Natural killer cell (primary cell): ENCODE data around the gene TMEM169. TPM values are rescaled to one million over a fixed set of nuclear protein-coding genes. Genes with fewer than 3 reads are reported as not detected.

ENCODE experiments used
- ATAC-seq, 3 donors: fragments of 150-1000 bp in 2 of 3; fragments of 200-7000 bp in 1 of 3; cut with Tn5 transposase; 1 replicate in 1 of 3; 2 replicates in 2 of 3; pipeline ENCODE4 v1.10.0; 2021; ENCODE audit warnings: mild to moderate bottlenecking in 2 of 3, moderate library complexity in 2 of 3
- DNase-seq, 2 donors: peaks; one replicate each; pipeline versions ENCODE4 v3.0.0 to v3.0.0-alpha.2; 2013 to 2021; ENCODE audit warnings: mixed read lengths in 1 of 2
- H3K27ac ChIP-seq: one replicate; pipeline ENCODE4 v1.5.1; 2013; ENCODE audit warnings: mild to moderate bottlenecking, low read length
- H3K27me3 ChIP-seq: one replicate; pipeline ENCODE4 v1.6.1; 2013; ENCODE audit warnings: low read length; ENCODE audit not compliant: control insufficient read depth, insufficient read depth
- H3K36me3 ChIP-seq: one replicate; pipeline ENCODE4 v1.6.1; 2013; ENCODE audit warnings: low read length; ENCODE audit not compliant: control insufficient read depth, insufficient read depth
- H3K4me1 ChIP-seq: one replicate; pipeline ENCODE4 v1.6.1; 2013; ENCODE audit warnings: low read length; ENCODE audit not compliant: control insufficient read depth, insufficient read depth
- H3K4me3 ChIP-seq: one replicate; pipeline ENCODE4 v1.5.1; 2013; ENCODE audit warnings: low read length
- H3K9me3 ChIP-seq: one replicate; pipeline ENCODE4 v1.6.1; 2013; ENCODE audit warnings: low read length; ENCODE audit not compliant: control insufficient read depth, insufficient read depth
- H3K27ac Mint-ChIP-seq, 2 donors: one replicate each; pipeline ENCODE4 v1.8.0; 2022; ENCODE audit warnings: mild to moderate bottlenecking in 2 of 2, mixed read lengths in 2 of 2, moderate library complexity in 1 of 2
- H3K27me3 Mint-ChIP-seq, 2 donors: one replicate each; pipeline ENCODE4 v1.8.0; 2022; ENCODE audit warnings: low read depth in 2 of 2, mixed read lengths in 2 of 2
- H3K36me3 Mint-ChIP-seq: one replicate; pipeline ENCODE4 v1.8.0; 2022; ENCODE audit warnings: mixed read lengths
- H3K4me1 Mint-ChIP-seq, 2 donors: one replicate each; pipeline ENCODE4 v1.8.0; 2022; ENCODE audit warnings: mixed read lengths in 2 of 2
- H3K4me3 Mint-ChIP-seq: one replicate; pipeline ENCODE4 v1.8.0; 2022; ENCODE audit warnings: mild to moderate bottlenecking, moderate library complexity, mixed read lengths
- H3K9me3 Mint-ChIP-seq, 2 donors: one replicate each; pipeline ENCODE4 v1.8.0; 2022; ENCODE audit warnings: mixed read lengths in 2 of 2
- whole genome bisulfite sequencing: methylation state at CpG from one replicate; pipeline ENCODE4 v1.1.7; 2013; ENCODE audit warnings: missing lambda C conversion rate; ENCODE audit not compliant: insufficient coverage; 5-methylcytosine and 5-hydroxymethylcytosine counted together
- intact Hi-C: fragments of 100-400 bp; cut with micrococcal nuclease; formaldehyde crosslinking; loops from one replicate; pipeline ENCODE4 v1.14.2; 2022
- total RNA-seq, 4 donors: library from RNA; stranded (reverse); fragments of 120-200 nt in 1 of 4; gene quantifications; one replicate each; pipeline versions ENCODE4 v1.2.3 to v1.2.4, GENCODE V29; 2013 to 2022
- TF ChIP-seq, protein P1 (sequence below): fragments of 200-600 bp; IDR thresholded peaks from one replicate; pipeline ENCODE4 v1.8.0; 2022; ENCODE audit warnings: antibody characterized with exemption

The TMEM169 gene
- total RNA-seq, 3 donors from 2014 or later (not counting 1 experiment from before 2014, with no cell fraction given) = 0.68 to 1.5 (median 0.98) TPM

DNA sequence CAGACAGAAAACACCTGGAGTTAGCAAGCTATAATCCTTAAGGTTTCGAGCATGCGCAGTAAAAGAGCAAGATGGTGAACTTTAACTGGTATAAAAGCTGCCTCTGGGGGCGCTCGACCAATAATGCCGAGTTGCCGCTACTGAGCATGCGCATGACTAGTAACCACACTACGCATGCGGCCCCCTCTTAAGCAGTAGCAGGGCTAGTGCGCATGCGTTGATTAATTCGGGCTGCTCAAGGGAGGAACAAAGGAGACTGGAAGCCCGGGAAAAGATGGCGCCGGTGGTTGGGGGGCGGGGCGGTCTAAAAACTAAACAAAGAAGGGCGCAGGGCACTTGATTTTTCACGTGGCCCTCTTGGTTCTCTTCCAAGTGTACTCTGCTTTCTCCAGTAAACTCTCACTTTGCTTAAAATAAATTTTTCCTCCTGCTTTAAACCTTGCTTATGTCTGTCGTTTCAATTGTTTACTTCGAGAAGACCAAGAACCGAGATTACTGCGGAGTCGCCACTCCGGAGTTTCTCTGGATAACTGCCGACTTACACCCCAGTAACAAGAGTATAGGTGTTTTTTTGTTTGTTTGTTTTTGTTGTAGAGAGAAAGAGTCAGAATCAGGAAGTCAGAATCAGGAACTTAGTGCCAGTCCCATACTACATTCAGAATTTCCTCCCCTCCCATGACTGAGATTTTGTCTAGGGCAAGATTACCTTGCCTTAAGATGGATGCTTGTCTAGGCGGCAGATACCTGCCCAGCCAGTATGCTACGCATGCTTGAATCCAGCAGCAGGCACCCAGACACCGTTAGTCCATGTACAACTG lies 33.2 kb downstream of the TMEM169 start:
- intact Hi-C loops = loop anchor here (2.0 kb wide), 1 partner anchor 298 kb away; the partner anchor contains the start of gene SMARCAL1
- H3K9me3 ChIP-seq = no peaks in the 10 kb centered on the region
- peak; percentile 89 to 98 (median 91) for ATAC-seq
- H3K4me1 ChIP-seq = peaks cover 15% of the 10 kb centered on the region
- DNase-seq = peak; percentile 96 to 100
- peaks cover 77 to 86% of the 10 kb centered on the region in 2 donors for H3K4me1 Mint-ChIP-seq
- peak overlapping the region; percentile 63 for H3K27ac ChIP-seq
- H3K27ac Mint-ChIP-seq = peak overlapping the region; percentile 89 to 98
- peak overlapping the region; percentile 39 for H3K4me3 ChIP-seq
- H3K36me3 ChIP-seq = peaks cover 75% of the 10 kb centered on the region
- H3K27me3 ChIP-seq = no peaks in the 10 kb centered on the region
- peaks cover 46% of the 10 kb centered on the region for H3K36me3 Mint-ChIP-seq
- TF ChIP-seq, protein P1, sequence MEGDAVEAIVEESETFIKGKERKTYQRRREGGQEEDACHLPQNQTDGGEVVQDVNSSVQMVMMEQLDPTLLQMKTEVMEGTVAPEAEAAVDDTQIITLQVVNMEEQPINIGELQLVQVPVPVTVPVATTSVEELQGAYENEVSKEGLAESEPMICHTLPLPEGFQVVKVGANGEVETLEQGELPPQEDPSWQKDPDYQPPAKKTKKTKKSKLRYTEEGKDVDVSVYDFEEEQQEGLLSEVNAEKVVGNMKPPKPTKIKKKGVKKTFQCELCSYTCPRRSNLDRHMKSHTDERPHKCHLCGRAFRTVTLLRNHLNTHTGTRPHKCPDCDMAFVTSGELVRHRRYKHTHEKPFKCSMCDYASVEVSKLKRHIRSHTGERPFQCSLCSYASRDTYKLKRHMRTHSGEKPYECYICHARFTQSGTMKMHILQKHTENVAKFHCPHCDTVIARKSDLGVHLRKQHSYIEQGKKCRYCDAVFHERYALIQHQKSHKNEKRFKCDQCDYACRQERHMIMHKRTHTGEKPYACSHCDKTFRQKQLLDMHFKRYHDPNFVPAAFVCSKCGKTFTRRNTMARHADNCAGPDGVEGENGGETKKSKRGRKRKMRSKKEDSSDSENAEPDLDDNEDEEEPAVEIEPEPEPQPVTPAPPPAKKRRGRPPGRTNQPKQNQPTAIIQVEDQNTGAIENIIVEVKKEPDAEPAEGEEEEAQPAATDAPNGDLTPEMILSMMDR = peak; percentile 81
- H3K4me3 Mint-ChIP-seq = peak overlapping the region; percentile 90
- no peaks in the 10 kb centered on the region for H3K27me3 Mint-ChIP-seq
- no peaks in the 10 kb centered on the region for H3K9me3 Mint-ChIP-seq
- 11% methylated on average over 29 of the region's 29 CpGs for WGBS

DNA sequence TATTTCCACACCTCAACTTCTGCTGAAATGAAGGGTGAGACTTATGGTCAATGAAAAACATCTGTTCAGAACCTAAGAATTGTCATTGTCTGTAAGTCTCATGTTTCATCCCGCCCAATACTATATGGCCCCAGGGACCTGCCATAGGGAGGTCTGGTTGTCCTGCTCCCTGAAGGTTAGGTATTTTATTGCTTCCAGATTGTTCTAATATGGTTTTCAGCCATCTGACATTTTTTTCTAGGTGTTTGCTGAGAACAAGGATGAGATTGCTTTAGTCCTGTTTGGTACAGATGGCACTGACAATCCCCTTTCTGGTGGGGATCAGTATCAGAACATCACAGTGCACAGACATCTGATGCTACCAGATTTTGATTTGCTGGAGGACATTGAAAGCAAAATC lies 34.7 kb downstream of the TMEM169 start:
- no peaks in the 10 kb centered on the region for H3K27me3 ChIP-seq
- 100% methylated on average over 1 of the region's 1 CpG for WGBS
- DNase-seq (no peak), ATAC-seq (no peak)
- H3K36me3 ChIP-seq = peaks cover 79% of the 10 kb centered on the region
- H3K9me3 Mint-ChIP-seq = no peaks in the 10 kb centered on the region
- H3K4me3 Mint-ChIP-seq = peak overlapping the region; percentile 66
- H3K27me3 Mint-ChIP-seq = no peaks in the 10 kb centered on the region
- no peaks in the 10 kb centered on the region for H3K9me3 ChIP-seq
- no peak overlapping the region for H3K4me3 ChIP-seq
- intact Hi-C loops = no loop called here
- peaks cover 9% of the 10 kb centered on the region for H3K4me1 ChIP-seq
- no peak overlapping the region for H3K27ac ChIP-seq
- TF ChIP-seq, protein P1 = no peak
- H3K4me1 Mint-ChIP-seq = peaks cover 70 to 80% of the 10 kb centered on the region in 2 donors
- H3K27ac Mint-ChIP-seq = peak overlapping the region; percentile 8 to 98
- peaks cover 58% of the 10 kb centered on the region for H3K36me3 Mint-ChIP-seq

DNA sequence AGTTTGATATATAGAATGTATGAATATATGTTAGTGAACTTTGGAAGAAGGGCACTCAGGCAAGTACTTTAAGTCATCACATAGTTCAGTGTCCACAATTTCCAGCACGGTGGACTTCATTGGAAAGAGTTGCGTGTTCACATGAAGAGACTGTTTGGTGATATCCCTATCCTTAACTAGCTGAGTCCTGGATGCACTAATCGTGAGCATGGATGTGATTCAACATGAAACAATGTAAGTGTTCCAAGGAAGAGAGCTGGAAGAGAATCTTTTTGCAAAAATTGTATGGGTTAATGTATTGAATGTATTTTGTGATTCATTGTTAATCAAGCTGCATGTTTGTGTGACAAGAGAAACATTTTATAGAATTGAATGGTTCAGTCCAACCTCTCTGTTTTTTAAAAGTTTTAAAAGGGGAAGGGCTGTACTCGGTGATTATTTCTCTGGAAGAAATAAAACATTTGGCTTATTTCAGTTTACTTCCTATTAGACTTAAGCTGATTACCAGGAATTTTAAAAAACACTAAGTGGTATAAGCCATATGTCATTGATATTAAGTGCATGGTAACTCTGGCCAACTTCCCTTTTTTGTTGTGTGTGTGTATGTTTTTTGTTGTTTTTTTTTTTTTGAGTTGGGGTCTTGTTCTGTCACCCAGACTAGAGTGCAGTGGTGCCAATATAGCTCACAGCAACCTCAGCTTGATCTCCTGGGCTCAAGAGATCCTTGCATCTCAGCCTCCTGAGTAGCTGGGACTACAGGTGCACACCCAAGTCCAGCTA lies 36.0 kb downstream of the TMEM169 start:
- Mint-ChIP-seq H3K36me3 (peaks cover 71% of the 10 kb centered on the region), H3K4me3 (no peak overlapping the region), H3K27ac (peak overlapping the region; percentile 42 to 98), H3K9me3 (no peaks in the 10 kb centered on the region), H3K27me3 (no peaks in the 10 kb centered on the region), H3K4me1 (peaks cover 63 to 68% of the 10 kb centered on the region in 2 donors)
- no peaks in the 10 kb centered on the region for H3K9me3 ChIP-seq
- 98% methylated on average over 3 of the region's 4 CpGs for WGBS
- ATAC-seq (no peak), DNase-seq (no peak)
- no peaks in the 10 kb centered on the region for H3K27me3 ChIP-seq
- TF ChIP-seq, protein P1 = no peak
- H3K4me1 ChIP-seq = peaks cover 9% of the 10 kb centered on the region
- intact Hi-C loops = no loop called here
- no peak overlapping the region for H3K4me3 ChIP-seq
- no peak overlapping the region for H3K27ac ChIP-seq
- H3K36me3 ChIP-seq = peaks cover 80% of the 10 kb centered on the region
